H1 (cell line): ENCODE data around the gene LPCAT3. TPM values are rescaled to one million over a fixed set of nuclear protein-coding genes. Genes with fewer than 3 reads are reported as not detected.

ENCODE experiments used
- CTCF ChIA-PET: fragments of 300-600 bp; sonication (Branson Sonifier 250); formaldehyde crosslinking; loops from one replicate; lab custom pipeline; 2021; ENCODE audit not compliant: partially characterized antibody; lab: Charles Lee
- POLR2A ChIA-PET: fragments of 300-600 bp; sonication (Branson Sonifier 250); formaldehyde crosslinking; loops from one replicate; lab custom pipeline; 2021; ENCODE audit warnings: inconsistent platforms; ENCODE audit not compliant: partially characterized antibody; lab: Charles Lee
- DNase-seq, 2 experiments: peaks; one replicate each; pipeline versions ENCODE4 v3.0.0 to v3.0.0-alpha.2; 2010 to 2022; ENCODE audit warnings: low spot score in 2 of 2, low read depth in 1 of 2, mixed read lengths in 1 of 2
- FAIRE-seq: peaks from 2 replicates; lab custom pipeline; 2011; peaks lifted over from hg19 to GRCh38; lab: Jason Lieb, UNC
- H2AFZ ChIP-seq: 2 replicates; pipeline ENCODE4 v1.8.1; 2012; ENCODE audit warnings: low read length, inconsistent platforms
- H2AK5ac ChIP-seq: 2 replicates; pipeline ENCODE4 v1.6.1; 2013; ENCODE audit warnings: low read depth, low read length
- H2BK120ac ChIP-seq: replicated peaks from 2 replicates; pipeline ENCODE3; 2013; ENCODE audit warnings: low read depth, low read length, inconsistent platforms
- H2BK12ac ChIP-seq: 2 replicates; pipeline ENCODE4 v1.6.1; 2013; ENCODE audit warnings: low read depth, low read length
- H2BK15ac ChIP-seq: 2 replicates; pipeline ENCODE4 v1.6.1; 2013; ENCODE audit warnings: low read length
- H2BK20ac ChIP-seq: 2 replicates; pipeline ENCODE4 v1.6.1; 2013; ENCODE audit warnings: low read length
- H2BK5ac ChIP-seq: 2 replicates; pipeline ENCODE4 v1.6.1; 2013; ENCODE audit warnings: low read depth, low read length
- H3K14ac ChIP-seq: 2 replicates; pipeline ENCODE4 v1.6.1; 2013; ENCODE audit warnings: inconsistent platforms; ENCODE audit not compliant: insufficient read length
- H3K18ac ChIP-seq: 2 replicates; pipeline ENCODE4 v1.6.1; 2013; ENCODE audit warnings: low read length; ENCODE audit errors: extremely low read depth
- H3K23ac ChIP-seq: 2 replicates; pipeline ENCODE4 v1.6.1; 2013; ENCODE audit warnings: inconsistent platforms; ENCODE audit not compliant: insufficient read length
- H3K23me2 ChIP-seq: 2 replicates; pipeline ENCODE4 v1.6.1; 2013; ENCODE audit warnings: low read depth, low read length
- H3K27ac ChIP-seq: 2 replicates; pipeline ENCODE4 v1.6.1; 2011; ENCODE audit warnings: low read depth, low read length, inconsistent platforms
- H3K27me3 ChIP-seq, 4 experiments: replicated peaks in 1 of 4; 1 replicate in 1 of 4; 2 replicates in 3 of 4; pipeline versions ENCODE4 v1.6.1 to v1.8.1; 2011 to 2013; ENCODE audit warnings: low read length in 3 of 4, mild to moderate bottlenecking in 3 of 4, inconsistent platforms in 2 of 4, mixed read lengths in 2 of 4, moderate library complexity in 1 of 4; ENCODE audit not compliant: control insufficient read depth in 3 of 4, insufficient read depth in 3 of 4; ENCODE audit errors: extremely low read depth in 1 of 4
- H3K36me3 ChIP-seq, 4 experiments: 2 replicates each; pipeline versions ENCODE4 v1.6.1 to v1.8.1; 2011 to 2013; ENCODE audit warnings: mild to moderate bottlenecking in 4 of 4, low read length in 3 of 4, moderate library complexity in 2 of 4, control low read depth in 1 of 4, inconsistent platforms in 1 of 4; ENCODE audit not compliant: insufficient read depth in 4 of 4, control insufficient read depth in 2 of 4
- H3K4ac ChIP-seq: replicated peaks from 2 replicates; pipeline ENCODE3; 2013; ENCODE audit warnings: low read length, low read depth, mixed read lengths, inconsistent platforms; ENCODE audit not compliant: insufficient read length
- H3K4me1 ChIP-seq, 4 experiments: replicated peaks in 1 of 4; 1 replicate in 1 of 4; 2 replicates in 3 of 4; pipeline versions ENCODE4 v1.6.1 to v1.8.1; 2011 to 2013; ENCODE audit warnings: low read length in 3 of 4, inconsistent platforms in 2 of 4, mixed read lengths in 1 of 4; ENCODE audit not compliant: insufficient read depth in 4 of 4, control insufficient read depth in 3 of 4
- H3K4me2 ChIP-seq, 2 experiments: 2 replicates each; pipeline versions ENCODE4 v1.6.1 to v1.8.1; 2011 to 2013; ENCODE audit warnings: low read depth in 2 of 2, low read length in 2 of 2, control low read depth in 1 of 2, inconsistent platforms in 1 of 2, mild to moderate bottlenecking in 1 of 2; ENCODE audit not compliant: insufficient read depth in 1 of 2
- H3K4me3 ChIP-seq, 4 experiments: fragments of 200-600, 300-600 bp in 1 of 4; sonication (generic), shearing (Covaris generic), sonication (Bioruptor Twin) in 1 of 4; 2 replicates each; pipeline versions ENCODE4 v1.5.1 to v1.8.1; 2011 to 2016; ENCODE audit warnings: low read length in 4 of 4, low read depth in 3 of 4, control low read depth in 2 of 4, inconsistent platforms in 2 of 4, mild to moderate bottlenecking in 2 of 4, mixed read lengths in 1 of 4, moderate library complexity in 1 of 4; ENCODE audit not compliant: insufficient read depth in 2 of 4; ENCODE audit errors: extremely low read depth in 1 of 4
- H3K56ac ChIP-seq: replicated peaks from 2 replicates; pipeline ENCODE3; 2013; ENCODE audit warnings: low read depth, mild to moderate bottlenecking, mixed read lengths, low read length, inconsistent platforms; ENCODE audit not compliant: insufficient read length
- H3K79me1 ChIP-seq: 2 replicates; pipeline ENCODE4 v1.6.1; 2013; ENCODE audit warnings: low read depth, low read length, control low read depth
- H3K79me2 ChIP-seq, 2 experiments: 2 replicates each; pipeline versions ENCODE4 v1.6.1 to v1.8.1; 2012 to 2013; ENCODE audit warnings: low read length in 2 of 2, mild to moderate bottlenecking in 2 of 2, inconsistent platforms in 1 of 2; ENCODE audit not compliant: insufficient read depth in 2 of 2, control insufficient read depth in 1 of 2
- H3K9ac ChIP-seq, 4 experiments: replicated peaks in 1 of 4; 1 replicate in 1 of 4; 2 replicates in 3 of 4; pipeline versions ENCODE4 v1.6.1 to v1.8.1; 2011 to 2013; ENCODE audit warnings: low read depth in 3 of 4, low read length in 3 of 4, control low read depth in 2 of 4, mild to moderate bottlenecking in 2 of 4, moderate library complexity in 2 of 4, inconsistent platforms in 1 of 4; ENCODE audit errors: extremely low read depth in 1 of 4
- H3K9me3 ChIP-seq, 2 experiments: 2 replicates each; pipeline versions ENCODE4 v1.6.1 to v1.8.1; 2012 to 2013; ENCODE audit warnings: mild to moderate bottlenecking in 2 of 2, moderate library complexity in 2 of 2, control low read depth in 1 of 2, inconsistent platforms in 1 of 2, low read depth in 1 of 2, low read length in 1 of 2, mixed read lengths in 1 of 2; ENCODE audit not compliant: insufficient read depth in 2 of 2
- H4K20me1 ChIP-seq, 2 experiments: replicated peaks in 1 of 2; 2 replicates each; pipeline versions ENCODE3 to v1.8.1; 2011 to 2013; ENCODE audit warnings: inconsistent platforms in 2 of 2, low read length in 2 of 2, mild to moderate bottlenecking in 1 of 2; ENCODE audit not compliant: insufficient read depth in 2 of 2, control insufficient read depth in 1 of 2
- H4K5ac ChIP-seq: 2 replicates; pipeline ENCODE4 v1.6.1; 2013; ENCODE audit warnings: low read length, low read depth, mixed read lengths, inconsistent platforms; ENCODE audit not compliant: insufficient read length
- H4K8ac ChIP-seq: 2 replicates; pipeline ENCODE4 v1.8.0; 2013; ENCODE audit warnings: mild to moderate bottlenecking, moderate library complexity, low read length, inconsistent platforms; ENCODE audit not compliant: insufficient read depth; ENCODE audit errors: extremely low read depth
- H4K91ac ChIP-seq: replicated peaks from 2 replicates; pipeline ENCODE3; 2013; ENCODE audit warnings: low read length, mixed read lengths, inconsistent platforms; ENCODE audit not compliant: insufficient read length
- EGR1 ChIP-seq: IDR thresholded peaks from 2 replicates; pipeline ENCODE4 v1.6.1; 2011; ENCODE audit warnings: low read depth, low read length, borderline replicate concordance
- KDM1A ChIP-seq: fragments of 200-600, 300-600 bp; sonication (generic); IDR thresholded peaks from 2 replicates; pipeline ENCODE4 v1.7.1; 2016; ENCODE audit warnings: mild to moderate bottlenecking, low read length, borderline replicate concordance
- NANOG ChIP-seq: IDR thresholded peaks from 2 replicates; pipeline ENCODE4 v1.6.1; 2011; ENCODE audit warnings: low read length, low read depth, mild to moderate bottlenecking, inconsistent platforms; ENCODE audit not compliant: insufficient read depth, poor library complexity, severe bottlenecking
- POLR2A ChIP-seq, 2 experiments: IDR thresholded peaks; 1 replicate in 1 of 2; 2 replicates in 1 of 2; pipeline ENCODE4 v1.6.1; 2011; ENCODE audit warnings: low read depth in 2 of 2, low read length in 2 of 2, mild to moderate bottlenecking in 2 of 2; ENCODE audit errors: control extremely low read depth in 1 of 2
- POU5F1 ChIP-seq: IDR thresholded peaks from 2 replicates; pipeline ENCODE4 v1.6.1; 2011; ENCODE audit warnings: low read depth, mild to moderate bottlenecking, low read length, moderate library complexity
- SIX5 ChIP-seq: IDR thresholded peaks from 2 replicates; pipeline ENCODE4 v1.6.1; 2011; ENCODE audit warnings: mild to moderate bottlenecking, low read depth, low read length
- SUZ12 ChIP-seq: fragments of 200-600 bp; sonication (generic); IDR thresholded peaks from 2 replicates; pipeline ENCODE4 v1.6.1; 2012; ENCODE audit warnings: mild to moderate bottlenecking, inconsistent platforms, low read length, moderate library complexity, mixed read lengths
- WGBS, 2 experiments: shearing (Covaris generic) in 1 of 2; methylation state at CpG; one replicate each; pipeline versions ENCODE4 v1.1.6 to v1.1.7; 2013 to 2015; ENCODE audit warnings: low lambda C conversion rate in 2 of 2, mixed read lengths in 2 of 2, inconsistent platforms in 1 of 2, low coverage in 1 of 2, missing lambda C conversion rate in 1 of 2; ENCODE audit not compliant: insufficient replicate concordance in 2 of 2, insufficient coverage in 1 of 2, insufficient read length in 1 of 2; ENCODE audit errors: extremely low coverage in 1 of 2, missing lambda C conversion rate in 1 of 2; 5-methylcytosine and 5-hydroxymethylcytosine counted together
- polyA plus RNA-seq, 7 experiments: library from polyadenylated mRNA; depleted of rRNA in 3 of 7; stranded (reverse) in 5 of 7; unstranded in 2 of 7; fragments of >200 nt in 5 of 7; fragments of 200-250 nt in 2 of 7; gene quantifications; 1 replicate in 5 of 7; 2 replicates in 1 of 7; 4 replicates in 1 of 7; pipeline versions ENCODE4 v1.2.1 to v1.2.3, GENCODE V29; 2011 to 2013; ENCODE audit warnings: missing spikeins in 2 of 7, mixed read lengths in 2 of 7
- total RNA-seq: library from RNA; stranded (reverse); fragmentation: NEBNext Ultra II Directional; extraction: Animal tissue kit (Norgen Biotek cat#: 25700); gene quantifications from 2 replicates; pipeline ENCODE4 v1.2.1, GENCODE V29; 2021

LPCAT3 gene
- total and polyA plus RNA-seq, 2 of the 8 experiments (the other 6 are each of a cell fraction or from before 2014, with no cell fraction given), result 55.8 to 70.4 TPM

DNA sequence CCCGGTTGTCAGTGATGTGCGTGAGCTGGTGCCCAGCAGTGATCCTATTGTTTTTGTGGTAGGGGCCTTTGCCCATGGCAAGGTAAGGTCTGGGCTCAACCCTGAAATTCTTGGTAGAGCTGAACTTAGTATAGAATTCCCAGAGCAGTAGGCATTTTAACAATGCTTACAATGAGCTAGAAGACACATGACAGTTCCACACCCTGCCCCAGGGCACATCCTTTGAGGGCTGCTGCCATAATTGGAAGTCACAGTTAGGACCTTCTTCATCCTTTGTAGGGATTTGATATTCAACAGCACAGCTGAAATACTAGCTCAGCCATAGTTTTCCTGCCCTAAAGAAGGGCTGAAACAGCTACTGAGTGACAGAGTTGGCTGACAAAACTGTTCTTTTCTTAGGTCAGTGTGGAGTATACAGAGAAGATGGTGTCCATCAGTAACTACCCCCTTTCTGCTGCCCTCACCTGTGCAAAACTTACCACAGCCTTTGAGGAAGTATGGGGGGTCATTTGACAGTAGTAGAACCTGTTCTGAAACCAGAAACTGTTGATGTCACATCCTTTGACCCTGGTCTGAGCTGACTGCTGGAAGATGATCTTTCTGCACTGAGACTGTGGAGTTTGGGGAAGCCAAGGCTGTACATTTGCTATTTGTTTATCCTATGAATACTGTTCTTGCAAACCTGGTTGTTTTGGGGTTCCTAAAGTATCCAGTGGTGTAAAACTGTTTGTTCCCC, 42.8 kb downstream of the LPCAT3 start:
- Histone ChIP-seq H4K5ac (no peak overlapping the region), H2BK15ac (no peak overlapping the region), H3K27me3 (no peaks in the 10 kb centered on the region), H3K79me2 (peaks cover 3 to 23% of the 10 kb centered on the region in 2 experiments; a peak in 3 of 4 replicates), H3K36me3 (peaks cover 25 to 58% (median 47%) of the 10 kb centered on the region in 4 experiments), H3K4me2 (no peak overlapping the region), H2BK20ac (no peak overlapping the region), H3K14ac (no peak overlapping the region), H4K20me1 (peaks cover 5 to 6% of the 10 kb centered on the region in 2 experiments), H4K8ac (no peak overlapping the region), H4K91ac (no peak overlapping the region), H3K56ac (no peak overlapping the region), H2AFZ (no peak overlapping the region), H3K4ac (no peak overlapping the region), H2BK12ac (no peak overlapping the region), H2BK120ac (no peak overlapping the region), H3K4me1 (no peaks in the 10 kb centered on the region; a peak in 1 of 7 replicates), H3K9me3 (no peaks in the 10 kb centered on the region), H3K18ac (no peak overlapping the region), H3K23ac (no peak overlapping the region), H2BK5ac (no peak overlapping the region), H3K4me3 (no peak overlapping the region), H2AK5ac (no peak overlapping the region), H3K9ac (no peak overlapping the region), H3K27ac (no peak overlapping the region), H3K23me2 (peaks cover 2% of the 10 kb centered on the region; the same call in 1 of the 2 replicates), H3K79me1 (peaks cover 5% of the 10 kb centered on the region; the same call in 1 of the 2 replicates)
- WGBS, 2 experiments, result 97% methylated on average over 2 of the region's 2 CpGs; no CpG with 5 or more reads in 1 of the 2 experiments
- no peak for FAIRE-seq
- ChIA-PET CTCF (interaction anchor here (0.5 to 3.6 kb wide), 13 partner anchors 10 to 411 kb away, joined by 3 to 25 read pairs (median 3); partner anchors contain the start of genes LPCAT3 and SPSB2), POLR2A (interaction anchor here (0.9 to 30.5 kb wide), 14 partner anchors 11 to 120 kb away, joined by 3 to 1596 read pairs (median 4); partner anchors contain the start of genes ATN1, C12orf57, LPCAT3 and PTPN6)
- no peak for TF ChIP-seq KDM1A
- no peak for TF ChIP-seq NANOG
- no peak for TF ChIP-seq POU5F1
- 0 out of 3 replicates have a peak, but pooled peaks of 1 of the 2 experiments have one; percentile 31 for TF ChIP-seq POLR2A (IDR thresholded peaks at IDR 0.05; ENCODE audit: control extremely low read depth in 1 of 2, low read depth in 2 of 2, low read length in 2 of 2)
- TF ChIP-seq SIX5, result no peak
- no peak for TF ChIP-seq SUZ12
- no peak for TF ChIP-seq EGR1
- DNase-seq, result no peak
